Measurements from ENCODE around the gene GAB2. TPM values are rescaled to one million over a fixed set of nuclear protein-coding genes. Genes with fewer than 3 reads are reported as not detected.

The GAB2 gene
- total RNA-seq, 1 donor from 2014 or later = 63.3 TPM

DNA sequence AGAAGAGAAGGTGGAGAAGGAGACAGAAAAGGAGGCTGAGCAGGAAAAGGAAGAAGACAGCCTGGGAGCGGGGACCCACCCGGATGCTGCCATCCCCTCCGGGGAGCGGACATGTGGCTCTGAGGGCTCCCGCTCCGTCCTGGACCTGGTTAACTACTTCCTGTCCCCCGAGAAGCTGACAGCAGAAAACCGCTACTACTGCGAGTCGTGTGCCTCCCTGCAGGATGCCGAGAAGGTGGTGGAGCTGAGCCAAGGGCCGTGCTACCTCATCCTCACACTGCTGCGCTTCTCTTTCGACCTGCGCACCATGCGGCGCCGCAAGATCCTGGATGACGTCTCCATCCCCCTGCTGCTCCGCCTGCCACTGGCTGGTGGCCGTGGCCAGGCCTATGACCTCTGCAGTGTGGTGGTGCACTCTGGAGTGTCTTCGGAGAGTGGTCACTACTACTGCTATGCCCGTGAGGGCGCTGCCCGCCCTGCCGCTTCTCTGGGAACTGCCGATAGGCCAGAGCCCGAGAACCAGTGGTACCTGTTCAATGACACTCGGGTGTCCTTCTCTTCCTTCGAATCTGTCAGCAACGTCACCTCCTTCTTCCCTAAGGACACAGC is 207.5 kb downstream of the GAB2 start:
- no peak for ATAC-seq
- peak; percentile 45 for DNase-seq (ENCODE audit: low spot score)
- intact Hi-C loops (cut with DNase I) = no loop called here

- ATAC-seq = no peak
- peak; percentile 46 for DNase-seq (ENCODE audit: low spot score)
- intact Hi-C loops (cut with DNase I) = no loop called here
These were observed 208.1 kb downstream of the GAB2 start for GRCh38 chr11:78209478-78209877.

DNA sequence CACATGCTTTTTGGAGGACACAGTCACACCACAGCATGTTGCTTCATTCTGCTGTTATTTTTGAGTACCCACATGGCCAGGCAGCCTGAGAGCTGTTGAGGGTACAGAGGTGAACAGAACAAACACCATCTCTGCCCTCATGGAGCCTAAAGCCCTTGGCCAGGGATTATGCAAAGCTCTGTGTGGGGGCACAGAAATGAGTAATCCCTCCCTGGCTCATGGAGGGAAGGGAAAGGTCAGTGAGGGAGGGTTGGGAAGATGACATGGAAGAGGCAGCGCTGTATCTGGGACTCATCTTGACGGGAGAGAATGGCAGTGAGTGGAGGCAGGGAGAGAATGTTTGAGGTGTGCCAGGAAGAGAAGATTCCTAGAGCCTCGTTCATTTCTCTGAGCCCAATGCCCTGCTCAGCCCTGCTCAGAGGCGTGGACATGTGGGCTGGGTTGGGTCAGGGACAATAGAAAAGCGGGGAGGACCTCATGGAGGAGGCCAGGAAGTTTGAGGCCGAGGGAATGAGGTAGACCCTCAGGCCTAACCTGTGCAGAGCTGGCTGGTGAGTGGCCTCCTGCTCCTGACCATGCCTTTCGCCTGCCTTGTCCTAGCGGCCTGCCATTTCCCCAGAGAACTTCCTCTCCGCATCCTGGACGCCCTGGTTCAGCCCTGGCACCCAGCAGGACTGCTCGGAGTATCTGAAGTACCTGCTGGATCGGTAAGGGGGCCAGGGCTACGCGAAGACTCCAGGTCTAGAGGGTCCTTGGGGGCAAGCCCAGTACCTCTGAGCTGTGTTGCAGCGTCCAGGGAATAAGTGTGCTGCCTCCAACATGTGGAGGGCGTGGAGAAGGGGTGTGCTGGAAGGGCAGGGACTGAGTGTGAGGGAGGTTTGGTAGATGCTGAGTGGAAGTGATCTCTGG is 209.1 kb downstream of the GAB2 start:
- no peak for ATAC-seq
- peak; percentile 52 for DNase-seq (ENCODE audit: low spot score)
- intact Hi-C loops (cut with DNase I) = no loop called here

GRCh38 chr11:78207532-78208256 is 209.9 kb downstream of the GAB2 start:
- ATAC-seq (no peak), DNase-seq (ENCODE audit: low spot score) (peak; percentile 40)
- intact Hi-C loops (cut with DNase I) = no loop called here

DNA sequence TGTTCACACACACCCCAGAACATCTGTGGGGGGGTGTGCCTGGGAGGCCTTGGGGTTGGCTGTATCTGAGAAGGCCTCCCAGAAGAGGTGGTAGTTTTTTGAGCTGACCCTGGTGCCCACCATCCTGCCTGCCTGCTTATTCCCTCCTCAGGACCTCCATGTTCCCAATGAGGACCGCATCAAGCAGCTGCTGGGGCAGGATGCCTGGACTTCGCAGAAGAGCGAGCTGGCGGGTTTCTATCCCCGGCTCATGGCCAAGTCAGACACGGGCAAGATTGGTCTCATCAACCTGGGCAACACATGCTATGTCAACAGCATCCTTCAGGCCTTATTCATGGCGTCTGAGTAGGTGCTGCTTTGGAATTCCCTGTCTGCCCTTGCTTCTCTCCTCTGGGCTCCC is 211.9 kb downstream of the GAB2 start:
- DNase-seq (ENCODE audit: low spot score) (peak; percentile 40), ATAC-seq (no peak)
- intact Hi-C loops (cut with DNase I) = no loop called here

GRCh38 chr11:78205256-78205655 is 212.4 kb downstream of the GAB2 start:
- ATAC-seq (no peak), DNase-seq (ENCODE audit: low spot score) (peak; percentile 42)
- intact Hi-C loops (cut with DNase I) = no loop called here

DNA sequence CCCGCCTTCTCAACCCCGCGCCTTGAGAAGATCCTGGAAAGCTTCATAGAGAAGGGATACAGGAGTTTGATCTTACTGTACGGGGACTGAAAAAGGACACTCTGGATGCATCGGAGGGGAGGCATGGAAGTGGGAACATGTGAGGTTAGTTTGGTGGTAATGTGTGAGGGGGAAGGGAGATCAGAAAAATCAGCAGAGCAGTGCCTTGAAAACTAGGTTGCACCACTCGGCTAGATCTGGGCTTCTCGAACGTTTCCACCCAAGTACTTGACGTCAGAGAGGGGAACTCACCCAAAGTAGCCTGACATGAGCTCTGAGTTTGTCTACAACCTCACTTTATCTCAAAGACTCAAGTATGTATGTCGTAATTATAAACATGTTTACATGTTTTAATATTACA is 214.4 kb downstream of the GAB2 start:
- no peak for ATAC-seq
- peak; percentile 19 for DNase-seq (ENCODE audit: low spot score)
- intact Hi-C loops (cut with DNase I) = no loop called here

DNA sequence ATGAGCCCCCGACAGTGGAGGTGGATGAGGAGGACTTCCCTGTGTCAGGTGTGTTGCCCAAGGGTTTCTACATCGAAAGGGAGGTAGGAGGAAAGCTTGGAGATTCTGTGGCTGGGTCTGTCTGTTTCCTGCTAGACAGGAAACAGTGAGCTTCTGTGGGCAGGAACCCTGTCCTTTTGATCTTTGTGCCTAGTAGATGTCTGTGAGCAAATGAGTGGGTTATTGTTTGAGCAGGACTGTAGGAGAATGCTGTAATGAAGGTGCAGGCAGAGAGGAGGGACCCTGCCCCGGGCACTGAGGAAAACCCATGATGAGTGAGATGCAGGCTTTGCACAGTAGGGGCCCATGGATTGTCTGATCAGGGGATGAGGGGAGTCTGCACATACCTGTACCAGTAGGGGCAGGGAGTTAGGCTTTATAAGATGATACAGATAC is 214.9 kb downstream of the GAB2 start:
- ATAC-seq = no peak
- DNase-seq (ENCODE audit: low spot score) = no peak
- intact Hi-C loops (cut with DNase I) = no loop called here

GRCh38 chr11:78201096-78201818 is 216.4 kb downstream of the GAB2 start:
- intact Hi-C loops (cut with DNase I) = no loop called here
- ATAC-seq (no peak), DNase-seq (ENCODE audit: low spot score) (peak; percentile 28)

GRCh38 chr11:78200553-78200952 is 217.1 kb downstream of the GAB2 start:
- DNase-seq (ENCODE audit: low spot score) (peak; percentile 53), ATAC-seq (no peak)
- intact Hi-C loops (cut with DNase I) = no loop called here

DNA sequence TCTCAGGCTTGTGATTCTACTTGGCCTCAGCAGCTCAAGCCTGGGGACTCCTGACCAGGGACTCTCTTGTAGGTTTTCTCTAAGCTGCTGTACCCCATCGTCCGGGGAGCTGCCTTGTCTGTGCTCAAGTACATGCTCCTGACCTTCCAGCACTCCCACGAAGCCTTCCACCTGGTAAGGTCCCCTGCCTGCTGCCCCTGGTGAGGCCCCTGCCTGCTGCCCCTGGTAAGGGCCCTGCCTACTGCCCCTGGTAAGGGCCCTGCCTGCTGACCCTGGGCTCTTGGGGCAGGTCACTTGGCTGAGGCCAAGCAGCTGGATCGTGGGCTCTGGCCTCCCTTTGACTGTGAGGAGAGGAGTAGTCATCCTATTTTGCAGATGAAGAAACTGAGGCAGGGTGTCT is 217.6 kb downstream of the GAB2 start:
- DNase-seq (ENCODE audit: low spot score) = peak; percentile 27
- ATAC-seq = no peak
- intact Hi-C loops (cut with DNase I) = no loop called here

- no peak for ATAC-seq
- intact Hi-C loops (cut with DNase I) = no loop called here
- DNase-seq (ENCODE audit: low spot score) = peak; percentile 35
These were observed 218.0 kb downstream of the GAB2 start for GRCh38 chr11:78199653-78200015.

DNA sequence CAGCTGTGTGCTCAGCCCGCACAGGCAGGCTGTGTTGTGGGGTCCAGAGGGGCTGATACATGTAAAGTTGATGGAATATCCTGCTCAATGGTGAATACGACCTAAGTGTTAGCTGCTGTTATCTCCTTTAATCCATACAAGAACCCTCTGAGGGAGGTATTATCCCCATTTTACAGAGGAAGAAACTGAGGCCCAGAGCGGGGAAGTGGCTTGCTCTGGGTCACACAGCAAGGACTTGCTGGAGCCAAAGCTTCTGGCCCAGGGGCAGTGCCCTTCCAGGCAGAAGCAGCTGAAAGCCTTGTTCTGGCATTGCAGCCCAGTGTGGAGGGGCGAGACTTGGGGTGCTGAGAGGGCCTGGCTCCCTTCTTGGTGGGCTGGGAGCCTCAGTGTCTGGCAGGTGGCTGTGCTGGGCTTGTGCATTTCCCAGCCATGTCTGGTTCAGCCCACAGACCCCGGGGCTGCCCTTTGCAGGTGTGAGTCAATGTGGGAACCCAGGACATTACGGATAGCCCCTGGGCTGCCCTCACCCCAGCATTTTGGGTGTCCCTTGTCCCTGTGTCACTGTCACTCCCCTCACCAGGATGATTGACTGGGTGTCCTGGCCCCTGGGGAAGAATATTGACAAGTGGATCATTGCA is 218.5 kb downstream of the GAB2 start:
- DNase-seq (ENCODE audit: low spot score) (peak; percentile 45), ATAC-seq (no peak)
- intact Hi-C loops (cut with DNase I) = no loop called here

DNA sequence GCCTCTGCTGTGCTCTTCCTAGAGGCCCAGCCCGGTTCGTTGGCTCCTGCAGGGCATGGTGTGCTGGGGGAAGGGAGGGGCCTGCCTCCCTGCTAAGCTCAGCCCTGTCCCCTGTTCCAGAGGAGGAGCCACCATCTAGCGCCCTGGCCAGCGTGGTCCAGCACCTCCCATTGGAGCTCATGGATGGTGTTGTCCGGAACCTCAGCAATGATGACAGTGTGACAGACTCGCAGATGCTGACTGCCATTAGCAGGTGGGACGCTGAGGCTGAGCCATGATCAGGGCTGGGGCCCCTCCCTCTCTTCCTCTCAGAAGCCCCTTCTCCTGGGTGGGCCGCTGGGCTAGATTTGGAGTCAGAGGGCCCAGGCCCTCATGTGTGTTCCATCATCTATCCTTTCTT is 219.8 kb downstream of the GAB2 start:
- peak; percentile 42 for DNase-seq (ENCODE audit: low spot score)
- intact Hi-C loops (cut with DNase I) = no loop called here
- ATAC-seq = no peak

GRCh38 chr11:78196661-78197091 is 220.9 kb downstream of the GAB2 start:
- ATAC-seq = no peak
- DNase-seq (ENCODE audit: low spot score) = peak; percentile 47

GRCh38 chr11:78195917-78196560 is 221.6 kb downstream of the GAB2 start:
- intact Hi-C loops (cut with DNase I) = no loop called here
- DNase-seq (ENCODE audit: low spot score) (peak; percentile 63), ATAC-seq (no peak)

More at GRCh38 chr11:78196661-78197091, 220.9 kb downstream of the GAB2 start:
- intact Hi-C loops (cut with DNase I) = no loop called here

DNA sequence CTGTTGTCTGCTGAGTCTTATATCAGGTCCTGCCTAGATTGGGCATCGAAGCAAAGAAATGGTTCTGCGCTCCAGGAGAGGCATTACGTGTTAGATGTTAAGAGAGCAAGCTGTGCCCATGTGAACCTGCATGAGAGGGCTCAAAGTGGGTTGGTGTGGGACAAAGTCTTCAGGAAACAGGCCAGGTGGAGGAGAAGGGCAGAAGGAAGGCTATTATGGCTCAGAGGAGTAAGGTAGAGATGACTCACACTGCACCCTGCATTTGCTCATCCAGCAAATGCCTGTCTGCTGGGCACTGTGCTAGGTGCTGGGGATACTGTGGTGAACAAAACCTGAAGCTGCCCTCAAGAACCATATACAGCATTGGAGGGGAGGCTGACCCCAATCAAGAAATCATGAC is 223.1 kb downstream of the GAB2 start:
- intact Hi-C loops (cut with DNase I) = no loop called here
- no peak for ATAC-seq

GRCh38 chr11:78193806-78194205 is 223.8 kb downstream of the GAB2 start:
- intact Hi-C loops (cut with DNase I) = no loop called here
- ATAC-seq (no peak), DNase-seq (ENCODE audit: low spot score) (peak; percentile 44)

More for the DNA sequence above, 223.1 kb downstream of the GAB2 start:
- DNase-seq (ENCODE audit: low spot score) = peak; percentile 10
